GM12891 (cell line): Measurements from ENCODE around the gene TDP2.

ENCODE experiments used
- POLR2A ChIP-seq: IDR thresholded peaks from 2 replicates; pipeline ENCODE4 v1.6.1; 2011; ENCODE audit warnings: low read depth, low read length, control low read depth
- POLR2AphosphoS5 ChIP-seq: IDR thresholded peaks from 2 replicates; pipeline ENCODE4 v1.6.1; 2011; ENCODE audit warnings: low read depth, low read length, control low read depth
- TAF1 ChIP-seq: IDR thresholded peaks from 2 replicates; pipeline ENCODE4 v1.6.1; 2011; ENCODE audit warnings: low read depth, low read length, control low read depth

GRCh38 chr6:24659561-24659960, 7.1 kb downstream of the TDP2 start:
- no peak for TF ChIP-seq POLR2AphosphoS5
- no peak for TF ChIP-seq TAF1
- no peak for TF ChIP-seq POLR2A
